WTC11 (cell line): ENCODE data around the gene TMEM217.

ENCODE experiments used
- CTCF ChIP-seq: fragments of 200-600 bp; IDR thresholded peaks from 2 replicates; pipeline ENCODE4 v1.8.0; 2022; ENCODE audit warnings: antibody characterized with exemption
- ZNF232 ChIP-seq: sonication (generic); formaldehyde crosslinking; IDR thresholded peaks from 2 replicates; pipeline ENCODE4 v1.8.0; 2022; ENCODE audit warnings: mild to moderate bottlenecking, missing genetic modification reagents

DNA sequence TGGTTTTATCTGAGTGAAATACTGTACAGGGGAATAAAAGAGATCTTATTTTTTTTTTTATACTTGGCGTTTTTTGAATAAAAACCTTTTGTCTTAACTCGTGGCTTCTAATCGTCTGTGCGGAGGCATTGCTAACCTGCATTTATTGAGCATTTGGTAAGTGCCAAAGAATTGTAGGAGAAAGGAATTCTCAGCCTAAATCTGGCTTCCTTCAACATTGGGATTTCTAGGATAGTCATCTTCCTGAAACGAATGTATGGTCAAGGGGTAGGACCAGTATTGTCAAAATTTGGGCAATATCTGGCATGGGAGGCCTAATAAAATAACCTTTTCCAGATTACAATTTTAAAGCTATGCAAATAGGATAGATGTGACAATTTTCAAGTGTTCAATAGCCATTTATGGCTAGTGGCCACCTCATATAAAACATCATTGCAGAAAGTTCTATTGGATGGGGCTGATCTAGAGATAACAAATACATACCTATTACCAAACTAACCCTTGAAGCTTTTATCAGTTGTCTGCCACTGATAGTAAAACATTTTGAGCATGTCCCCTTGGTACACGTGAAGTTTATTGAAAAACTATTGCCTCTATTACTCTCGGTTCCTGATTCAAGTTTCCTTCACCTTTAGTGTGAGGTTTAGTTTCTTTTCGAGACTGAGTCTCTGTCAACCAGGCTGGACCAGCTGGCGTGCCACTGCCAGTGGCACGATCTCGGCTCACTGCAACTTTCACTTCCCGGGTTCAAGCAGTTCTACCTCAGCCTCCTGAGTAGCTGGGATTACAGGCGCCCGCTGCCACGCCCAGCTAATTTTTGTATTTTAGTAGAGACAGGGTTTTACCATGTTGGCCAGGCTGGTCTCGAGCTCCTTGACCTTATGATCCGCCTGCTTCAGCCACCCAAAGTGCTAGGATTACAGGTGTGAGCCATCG lies 82.3 kb downstream of the TMEM217 start:
- no peak for TF ChIP-seq ZNF232 (CRISPR knock-in tag)
- TF ChIP-seq CTCF: no peak
